OCI-LY7 (cell line): Measurements from ENCODE around the gene DGKH.

ENCODE experiments used
- CTCF ChIP-seq: fragments of 200-600 bp; sonication (generic); conservative IDR thresholded peaks from 2 replicates; pipeline ENCODE4 v1.5.1; 2014; ENCODE audit warnings: mild to moderate bottlenecking, antibody characterized with exemption, low read length, moderate library complexity, mixed read lengths
- EZH2phosphoT487 ChIP-seq: fragments of 200-600 bp; sonication (generic); IDR thresholded peaks from 2 replicates; pipeline ENCODE4 v1.6.1; 2018; ENCODE audit warnings: low read depth, borderline replicate concordance, mild to moderate bottlenecking, mixed run types, antibody characterized with exemption, low read length, moderate library complexity, mixed read lengths

DNA sequence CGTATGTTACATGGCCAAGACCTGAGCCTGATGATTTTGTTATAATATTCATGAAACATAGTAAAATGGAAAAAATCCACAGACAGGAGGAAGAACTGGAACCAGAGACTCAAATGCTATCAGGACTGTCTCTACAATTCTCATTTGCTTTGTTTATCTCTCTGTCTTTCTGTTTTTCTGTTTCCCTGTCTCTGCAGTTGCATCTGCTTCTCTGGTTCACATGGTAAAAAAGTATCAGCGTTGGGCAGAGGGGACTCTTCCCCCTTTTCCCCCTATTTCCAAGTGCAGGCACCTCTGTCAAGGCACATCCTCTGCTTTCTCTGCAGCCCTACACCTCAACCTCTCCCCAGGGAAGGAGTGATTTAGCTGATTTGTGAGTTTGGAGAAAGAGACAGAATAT, 46.4 kb upstream of the DGKH start:
- TF ChIP-seq CTCF (no peak), EZH2phosphoT487 (no peak)
